T-helper 1 cell treated with Interleukin-12 subunit alpha and Interleukin-12 subunit beta and Interleukin-4 antibody, amounts not matched to agents 30 ng/mL and 1 ng/mL, for 36 hours (primary cell): ENCODE measurements around the gene STON2. TPM values are rescaled to one million over a fixed set of nuclear protein-coding genes. Genes with fewer than 3 reads are reported as not detected.

ENCODE experiments used
- intact Hi-C: fragments of 100-400 bp; cut with micrococcal nuclease; formaldehyde crosslinking; loops from one replicate; pipeline ENCODE4 v1.15.1; 2024
- total RNA-seq: library from RNA; stranded (reverse); gene quantifications from 2 replicates; pipeline ENCODE4 v1.2.3, GENCODE V29; 2022

STON2 gene
- total RNA-seq, 1 donor from 2014 or later, result 1.5 TPM

GRCh38 chr14:81337073-81337472 is 63.1 kb downstream of the STON2 start:
- intact Hi-C loops, result no loop called here

- intact Hi-C loops, result no loop called here
These were observed 64.1 kb downstream of the STON2 start for GRCh38 chr14:81336009-81336408.

- intact Hi-C loops, result no loop called here
These were observed 67.4 kb downstream of the STON2 start for GRCh38 chr14:81332725-81333124.

- intact Hi-C loops, result no loop called here
These were observed 68.7 kb downstream of the STON2 start for GRCh38 chr14:81331229-81332021.

GRCh38 chr14:81330619-81331122 is 69.5 kb downstream of the STON2 start:
- intact Hi-C loops, result no loop called here

- intact Hi-C loops, result no loop called here
These were observed 70.3 kb downstream of the STON2 start for GRCh38 chr14:81329640-81330381.

- intact Hi-C loops, result no loop called here
These were observed 73.7 kb downstream of the STON2 start for GRCh38 chr14:81326451-81326850.

- intact Hi-C loops, result no loop called here
These were observed 76.1 kb downstream of the STON2 start for GRCh38 chr14:81324011-81324410.

GRCh38 chr14:81323093-81323492 is 77.0 kb downstream of the STON2 start:
- intact Hi-C loops, result no loop called here

- intact Hi-C loops, result no loop called here
These were observed 80.2 kb downstream of the STON2 start for GRCh38 chr14:81319946-81320345.

GRCh38 chr14:81319314-81319713 is 80.8 kb downstream of the STON2 start:
- intact Hi-C loops, result no loop called here

- intact Hi-C loops, result no loop called here
These were observed 84.8 kb downstream of the STON2 start for GRCh38 chr14:81315341-81315740.

GRCh38 chr14:81314443-81315175 is 85.5 kb downstream of the STON2 start:
- intact Hi-C loops, result no loop called here

- intact Hi-C loops, result no loop called here
These were observed 86.2 kb downstream of the STON2 start for GRCh38 chr14:81313775-81314429.

GRCh38 chr14:81313200-81313599 is 86.9 kb downstream of the STON2 start:
- intact Hi-C loops, result no loop called here

- intact Hi-C loops, result no loop called here
These were observed 87.7 kb downstream of the STON2 start for GRCh38 chr14:81312289-81312876.

- intact Hi-C loops, result no loop called here
These were observed 88.3 kb downstream of the STON2 start for GRCh38 chr14:81311778-81312177.

GRCh38 chr14:81311141-81311540 is 89.0 kb downstream of the STON2 start:
- intact Hi-C loops, result no loop called here

- intact Hi-C loops, result no loop called here
These were observed 89.5 kb downstream of the STON2 start for GRCh38 chr14:81310606-81311005.

- intact Hi-C loops, result no loop called here
These were observed 90.6 kb downstream of the STON2 start for GRCh38 chr14:81309511-81309910.

- intact Hi-C loops, result no loop called here
These were observed 94.4 kb downstream of the STON2 start for GRCh38 chr14:81305743-81306142.
